GM21447 (cell line): ENCODE data around the gene SAMD4A.

Source experiments
- ATAC-seq: cut with Tn5 transposase; IDR thresholded peaks from one replicate; pipeline ENCODE4 v1.9.1; 2021; ENCODE audit not compliant: unreplicated experiment

The SAMD4A gene

DNA sequence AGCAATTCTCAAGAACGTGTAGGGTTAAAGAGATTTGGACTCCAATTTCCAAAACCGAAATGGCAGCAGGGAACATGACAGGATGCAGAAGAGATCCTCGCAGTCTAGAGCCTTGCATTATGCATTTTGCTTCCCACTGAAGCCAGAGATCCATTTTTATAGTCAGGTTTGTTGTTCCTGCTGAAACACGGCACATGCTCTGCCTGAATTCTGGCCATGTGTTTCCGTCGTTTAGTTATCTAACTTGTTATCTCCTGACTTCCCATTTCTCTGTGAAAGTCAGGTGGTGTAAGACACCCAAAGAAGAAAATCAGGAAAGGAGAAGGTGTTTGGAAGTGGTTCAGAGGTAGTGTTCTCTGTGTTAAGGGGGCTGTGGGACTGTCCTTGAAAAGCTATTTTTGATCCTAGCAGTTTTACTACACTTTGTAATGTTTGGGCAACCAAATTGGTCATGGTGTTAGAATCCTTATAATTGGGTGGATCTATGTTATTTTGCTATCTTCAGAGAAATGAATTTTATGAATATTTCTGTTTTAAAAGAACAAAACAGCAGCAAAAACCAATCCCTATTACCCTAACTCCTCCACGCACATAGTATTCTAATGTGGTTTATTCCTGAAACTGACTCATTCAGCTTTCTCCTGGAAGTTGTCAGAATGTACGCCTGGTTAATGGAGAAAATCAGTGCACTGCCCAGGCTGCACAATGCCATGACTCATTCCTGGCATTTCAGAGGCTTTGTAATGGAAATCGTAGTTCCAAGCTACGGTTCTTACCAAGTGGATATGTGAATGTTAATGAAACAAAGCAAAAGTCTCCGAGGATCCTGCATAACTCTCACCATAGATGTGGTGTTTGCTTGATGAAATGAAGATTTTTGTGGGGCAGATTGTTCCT, 110.1 kb downstream of the SAMD4A start:
- ATAC-seq: no peak

DNA sequence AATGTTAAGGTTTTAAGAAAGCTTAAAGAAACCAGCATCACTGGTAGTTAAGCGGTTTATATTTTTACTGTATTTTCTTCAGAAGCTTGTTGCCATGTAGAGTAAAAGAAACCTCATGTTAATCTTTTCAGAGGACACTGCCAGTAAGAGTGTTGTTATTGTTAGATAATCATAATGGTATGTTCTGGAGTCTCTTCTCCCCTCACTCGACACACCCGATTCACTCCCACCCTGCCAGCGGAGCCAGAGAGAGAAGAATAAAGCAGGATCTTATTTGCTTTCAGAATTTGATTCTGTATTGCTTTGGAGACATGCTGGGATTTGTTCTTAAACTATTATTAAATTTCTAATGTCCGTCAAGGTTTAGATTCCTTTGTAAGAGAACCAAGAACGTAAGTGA, 113.7 kb downstream of the SAMD4A start:
- ATAC-seq: no peak

DNA sequence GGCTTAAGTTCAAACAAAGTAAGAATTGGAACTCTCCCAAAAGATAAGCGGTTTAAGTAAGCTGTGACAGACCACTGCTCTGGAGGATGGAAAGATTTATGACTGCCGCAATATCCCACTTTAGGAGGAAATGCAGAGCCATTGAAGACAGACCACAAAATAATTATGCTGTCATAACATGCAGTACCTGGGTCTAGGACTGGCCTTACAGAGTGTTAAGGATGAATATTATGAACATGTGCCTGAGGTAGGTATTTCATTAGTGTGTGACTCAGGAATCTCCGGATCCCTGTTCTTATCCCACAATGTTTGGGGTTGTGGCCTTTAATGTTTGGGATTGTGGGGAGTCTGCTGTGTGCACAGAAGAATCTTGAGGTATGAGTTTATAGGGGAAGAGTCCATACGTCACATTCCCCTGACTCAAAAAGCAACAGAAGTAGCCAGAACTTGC, 114.9 kb downstream of the SAMD4A start:
- ATAC-seq: no peak

DNA sequence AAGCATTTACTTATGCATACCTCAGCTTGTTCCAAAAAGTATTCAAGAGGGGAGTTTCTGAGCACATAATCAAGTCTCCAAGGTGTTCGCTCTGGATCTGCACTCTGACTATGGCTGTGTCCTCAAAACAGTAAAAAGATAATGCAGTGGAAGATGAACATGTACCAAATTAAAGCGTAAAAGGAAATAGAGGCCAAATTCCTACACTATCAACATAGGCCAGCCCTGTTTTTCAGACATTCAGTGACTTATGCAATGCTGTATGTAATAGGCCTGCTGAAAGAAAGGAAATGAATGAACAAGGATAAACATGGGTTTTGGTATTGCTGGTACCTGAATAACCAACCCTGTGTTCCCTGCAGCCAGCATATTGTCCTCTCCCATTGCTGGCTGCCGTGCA, 115.7 kb downstream of the SAMD4A start:
- no peak for ATAC-seq

DNA sequence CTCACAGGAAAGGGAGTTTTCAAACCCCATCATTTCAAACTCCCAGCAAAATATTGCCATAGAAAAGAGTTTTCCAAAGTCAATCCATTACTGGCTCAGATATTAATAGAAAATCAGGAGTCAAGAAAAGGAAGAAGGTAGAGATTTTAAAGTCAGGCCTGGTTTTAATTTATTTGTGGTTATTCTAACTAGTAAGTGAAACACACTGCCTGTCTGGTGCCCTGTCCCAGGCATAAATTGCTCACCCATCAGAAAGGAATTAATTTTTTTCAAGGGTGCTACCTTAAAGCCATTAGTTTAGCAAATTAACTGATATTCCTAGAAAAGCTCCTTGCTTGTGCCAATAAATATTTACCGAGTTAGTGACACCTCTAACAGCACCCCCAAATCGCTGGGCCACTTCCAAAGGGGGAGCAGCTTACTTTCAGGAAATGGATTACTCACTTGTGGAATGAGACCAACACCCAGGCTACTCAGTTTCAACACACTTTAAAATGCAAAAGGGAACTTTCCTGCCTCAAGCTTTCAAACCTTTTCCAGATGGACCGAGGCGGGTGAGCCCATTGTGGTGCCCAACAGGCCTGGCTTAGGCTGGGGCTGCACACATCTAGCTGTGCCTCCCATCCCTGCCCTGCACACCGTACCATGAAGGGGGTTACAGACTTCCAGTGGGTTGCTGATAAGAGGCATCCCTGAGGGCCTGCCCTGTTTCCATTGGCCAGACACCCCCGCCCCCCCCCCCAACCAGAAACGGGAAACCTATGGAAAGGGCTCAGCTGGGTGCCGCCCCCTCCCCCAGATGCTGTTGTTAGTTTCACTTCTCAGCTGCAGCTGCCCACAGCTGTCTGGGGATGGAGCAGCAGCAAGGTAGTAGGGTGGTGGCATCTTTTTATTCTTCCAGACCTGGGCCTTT, 117.2 kb downstream of the SAMD4A start:
- no peak for ATAC-seq

DNA sequence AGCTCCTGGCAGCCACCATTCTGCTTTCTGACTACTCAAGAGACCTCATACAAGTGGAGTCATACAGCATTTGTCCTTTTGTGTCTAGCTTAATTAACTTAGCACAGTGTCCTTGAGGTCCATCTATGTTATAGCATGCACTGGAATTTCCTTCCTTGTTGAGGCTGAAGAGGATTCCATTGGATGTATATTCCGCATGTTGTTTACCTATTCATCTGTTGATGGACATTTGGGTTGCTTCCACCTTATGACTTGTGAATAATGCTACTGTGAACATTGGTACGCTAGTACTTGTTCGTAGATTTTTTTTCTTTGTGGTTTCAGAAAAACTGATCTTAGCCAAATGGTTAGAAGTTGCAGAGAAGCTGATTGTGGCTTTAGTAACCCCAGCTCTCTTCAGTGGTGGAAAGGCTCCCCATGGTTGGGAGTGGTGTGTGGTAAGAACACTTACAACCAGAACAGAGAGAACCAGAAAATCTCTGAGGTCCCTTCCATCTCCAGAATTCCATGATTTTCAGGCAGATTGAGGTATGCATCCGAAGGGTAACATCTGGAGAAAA, 118.4 kb downstream of the SAMD4A start:
- ATAC-seq: no peak

DNA sequence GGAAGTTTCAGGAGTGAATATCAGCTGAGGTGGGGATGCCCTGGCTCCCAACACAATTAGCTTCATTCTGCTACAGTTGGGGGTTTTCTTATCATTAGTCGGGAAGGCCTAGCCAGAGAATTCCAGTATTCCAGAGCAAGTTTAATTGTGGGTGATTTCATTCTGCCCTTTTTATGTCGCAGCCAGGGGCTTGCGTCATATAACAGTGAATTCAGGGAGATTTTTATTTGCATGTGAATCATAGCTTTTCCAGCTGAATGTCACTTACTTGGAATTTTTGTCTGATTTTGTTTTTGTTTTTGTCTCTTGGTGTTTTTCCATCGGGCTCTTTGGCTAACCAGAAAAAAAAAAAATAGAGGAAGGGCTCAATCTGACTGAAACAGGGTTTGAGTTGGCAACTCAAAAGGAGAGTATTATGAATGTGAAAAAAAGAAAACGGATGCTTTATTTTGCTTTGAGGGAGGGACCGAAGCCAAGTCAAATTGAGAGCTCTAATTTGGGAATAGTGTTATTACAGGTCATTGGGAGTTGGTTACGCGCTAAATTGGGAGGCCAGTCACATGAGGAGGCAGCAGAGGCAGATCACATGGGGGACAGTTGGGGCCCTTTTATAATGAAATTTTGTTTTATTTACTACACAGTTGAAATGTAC, 119.4 kb downstream of the SAMD4A start:
- no peak for ATAC-seq

DNA sequence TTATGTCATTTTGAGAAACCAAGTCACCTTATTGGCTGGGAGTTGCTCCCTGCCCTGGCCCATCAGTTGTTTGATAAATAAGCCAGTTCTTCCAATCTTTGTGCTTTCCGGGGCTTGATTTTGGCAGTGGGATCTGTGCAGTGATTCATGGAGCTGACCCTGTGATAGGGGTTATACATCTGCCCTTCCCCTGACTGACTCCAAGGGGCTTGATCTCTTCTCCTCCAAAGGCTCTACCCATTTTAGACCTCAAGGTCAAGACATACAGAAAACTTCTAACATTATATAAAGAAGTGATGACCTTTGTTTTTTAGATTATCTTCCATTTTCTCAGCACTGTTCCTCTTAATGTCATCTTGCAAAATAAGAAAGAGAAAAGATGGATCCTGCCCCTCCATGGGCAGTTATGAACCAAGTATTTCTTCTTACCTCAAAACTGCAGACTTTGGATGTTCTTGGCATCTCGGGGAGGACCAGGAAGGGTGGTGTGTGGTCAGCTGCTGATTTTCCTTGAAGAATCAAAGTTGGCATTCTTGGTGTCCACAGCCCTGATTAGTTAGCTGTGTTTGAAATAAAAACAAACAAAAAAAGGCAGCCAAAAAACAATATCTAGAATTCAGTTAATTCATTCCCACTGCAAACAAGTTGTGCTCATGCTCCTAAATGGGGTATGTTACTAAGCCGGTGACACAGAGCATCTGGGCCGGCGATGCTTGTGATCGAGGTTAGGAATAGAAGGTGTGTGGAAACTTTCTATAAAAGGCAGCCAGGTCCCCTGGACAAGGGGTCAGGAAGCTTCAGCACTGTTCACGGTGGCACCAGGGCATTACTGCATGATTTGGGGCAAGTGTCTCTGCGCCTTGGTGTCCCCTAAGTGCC, 120.2 kb downstream of the SAMD4A start:
- ATAC-seq: no peak

DNA sequence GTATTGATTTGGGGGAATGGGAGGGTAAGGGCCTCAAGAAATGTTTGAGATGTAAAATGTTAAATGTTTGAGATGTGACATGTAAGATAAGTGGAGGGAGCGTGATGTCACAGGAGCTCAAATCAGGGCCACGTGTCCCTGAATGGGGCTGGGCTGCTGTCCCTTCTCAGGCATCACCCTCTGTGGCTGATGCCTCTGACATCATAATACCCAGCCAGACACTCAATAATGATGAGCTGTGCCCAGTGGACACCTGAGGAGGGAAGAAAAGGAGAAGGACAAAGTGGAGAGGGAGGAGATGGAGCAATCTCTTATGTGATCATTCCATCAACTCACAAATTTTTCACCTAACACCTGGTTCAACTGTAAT, 120.8 kb downstream of the SAMD4A start:
- no peak for ATAC-seq

DNA sequence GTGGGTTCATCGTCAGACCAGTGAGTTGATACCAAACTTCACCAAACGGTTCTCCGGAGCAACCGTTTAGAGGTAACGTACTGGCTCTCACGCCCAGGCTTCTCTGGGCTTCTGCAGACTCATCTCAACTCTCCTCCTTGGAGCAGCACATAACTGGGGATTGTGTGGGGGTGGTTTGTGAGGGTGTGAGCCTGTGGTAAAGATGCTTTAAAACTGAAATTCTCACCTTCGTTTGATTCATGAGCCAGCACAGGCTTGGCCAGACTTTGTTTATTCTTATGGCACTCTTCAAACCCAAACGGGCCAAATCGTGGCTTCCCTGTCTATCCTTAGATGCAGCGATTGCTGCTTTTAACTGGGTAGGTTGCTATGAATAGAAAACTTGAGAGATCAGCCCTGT, 121.3 kb downstream of the SAMD4A start:
- ATAC-seq: no peak

DNA sequence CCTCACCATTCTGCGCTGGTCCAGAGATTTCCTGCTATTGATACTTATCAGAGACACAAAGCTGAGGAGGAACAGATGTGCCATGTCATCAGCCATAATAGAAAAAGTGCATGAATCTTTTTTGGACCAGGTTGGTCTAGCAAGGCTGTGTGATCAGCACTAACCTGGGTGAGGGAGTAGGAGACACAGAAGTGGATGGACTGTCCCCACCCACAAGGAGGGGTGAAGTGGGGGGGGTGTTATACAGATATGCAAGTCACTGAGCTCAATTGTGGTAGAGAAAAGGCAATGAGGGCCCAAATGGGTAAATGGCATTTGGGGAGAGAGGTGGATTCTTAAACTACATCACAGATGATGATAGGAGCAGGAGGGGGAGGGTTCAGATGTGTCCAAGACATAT, 123.0 kb downstream of the SAMD4A start:
- ATAC-seq: no peak

DNA sequence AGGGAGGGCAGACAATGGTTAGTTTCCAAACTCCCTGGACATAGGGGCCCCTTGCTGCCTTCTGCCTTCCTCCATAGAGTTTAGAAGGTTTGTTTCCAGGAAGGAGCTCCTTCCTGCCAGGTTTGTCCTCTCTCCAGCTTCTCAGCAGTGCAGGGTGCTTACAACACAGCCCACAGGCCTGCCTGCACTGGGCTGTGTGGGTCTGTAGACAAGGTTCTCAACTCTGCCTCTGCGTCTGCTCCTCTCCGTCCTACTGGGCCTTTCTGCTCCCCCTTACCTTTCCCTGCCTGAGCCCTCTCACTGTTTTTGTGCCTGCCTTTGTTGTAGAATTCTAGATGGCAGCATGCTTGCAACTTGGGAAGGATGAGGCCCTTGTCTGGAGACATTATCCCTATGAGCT, 124.0 kb downstream of the SAMD4A start:
- no peak for ATAC-seq

DNA sequence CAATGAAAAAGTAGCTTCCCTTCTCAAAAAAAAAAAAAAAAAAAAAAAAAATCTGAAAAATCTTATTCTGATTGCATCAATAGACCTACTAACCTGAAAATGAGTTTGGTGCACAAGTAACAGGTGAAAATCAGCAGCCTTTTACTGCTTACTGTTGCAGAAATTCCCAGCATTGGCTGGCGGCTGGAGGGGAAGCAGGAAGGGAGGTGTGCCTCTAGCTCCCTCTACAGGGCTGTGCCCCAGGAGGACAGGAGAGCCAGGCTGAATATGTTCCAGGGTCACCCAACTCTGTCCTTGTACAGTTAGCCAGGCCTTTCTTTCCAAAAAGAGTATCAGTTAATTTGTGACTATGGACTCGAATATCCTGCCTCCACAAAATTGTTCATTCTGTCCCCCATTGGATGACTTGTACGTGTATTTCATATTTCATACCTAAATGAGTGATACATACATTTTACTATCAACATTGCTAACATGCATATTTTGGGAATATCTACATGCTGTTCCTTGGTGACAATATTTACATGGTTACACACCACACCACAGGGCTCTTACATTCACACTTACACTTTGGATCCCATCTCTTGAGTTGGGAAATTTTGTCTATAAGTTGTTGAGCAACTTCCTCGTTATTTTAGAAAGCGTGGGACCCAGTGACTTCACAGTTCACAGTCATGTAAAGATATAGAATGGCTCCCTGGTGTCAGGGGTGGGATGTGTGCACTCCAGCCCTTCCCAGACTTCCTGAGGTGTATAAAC, 124.8 kb downstream of the SAMD4A start:
- ATAC-seq: no peak

DNA sequence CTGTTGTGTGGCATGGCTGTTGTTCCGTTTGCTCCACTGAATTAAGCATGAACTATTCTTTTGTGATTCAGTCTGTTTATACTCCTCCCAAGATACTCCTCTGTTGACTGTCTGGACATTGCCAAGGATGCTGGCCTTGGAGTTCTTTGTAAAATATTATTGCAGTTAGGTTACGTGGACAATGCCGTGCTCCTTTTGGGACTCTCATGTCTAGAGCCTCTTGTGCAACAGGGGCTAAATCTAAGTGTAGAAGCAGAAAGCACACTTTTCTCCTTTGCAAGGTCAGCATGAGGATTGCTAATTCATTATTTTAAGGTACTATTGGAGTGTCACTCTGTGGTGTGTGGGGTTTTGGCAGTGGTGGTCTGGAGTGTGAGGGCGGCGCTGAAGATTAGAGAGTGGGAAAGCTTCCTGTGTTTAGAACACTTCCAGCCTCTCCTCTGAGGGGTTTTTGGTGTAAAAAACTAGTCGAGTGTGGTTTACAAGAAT, 125.4 kb downstream of the SAMD4A start:
- no peak for ATAC-seq

DNA sequence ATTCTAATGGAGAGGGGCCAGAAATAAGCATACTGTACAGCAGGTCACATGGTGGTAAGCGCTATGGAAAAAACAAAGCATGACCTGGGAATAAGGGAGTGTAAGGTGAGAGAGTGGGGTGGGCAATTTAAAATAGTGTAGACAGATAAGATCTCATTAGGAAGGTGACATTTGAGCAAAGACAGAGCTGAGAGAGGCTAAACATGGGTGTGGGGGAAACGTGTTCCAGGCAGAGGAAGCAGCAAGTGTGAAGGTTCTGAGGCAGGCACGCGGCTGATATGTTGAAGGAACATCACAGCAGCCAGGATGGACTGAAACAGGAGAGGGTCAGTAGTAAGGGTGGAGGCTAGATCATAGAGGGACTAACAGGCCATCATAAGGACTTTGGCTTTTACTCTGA, 126.8 kb downstream of the SAMD4A start:
- ATAC-seq: no peak

DNA sequence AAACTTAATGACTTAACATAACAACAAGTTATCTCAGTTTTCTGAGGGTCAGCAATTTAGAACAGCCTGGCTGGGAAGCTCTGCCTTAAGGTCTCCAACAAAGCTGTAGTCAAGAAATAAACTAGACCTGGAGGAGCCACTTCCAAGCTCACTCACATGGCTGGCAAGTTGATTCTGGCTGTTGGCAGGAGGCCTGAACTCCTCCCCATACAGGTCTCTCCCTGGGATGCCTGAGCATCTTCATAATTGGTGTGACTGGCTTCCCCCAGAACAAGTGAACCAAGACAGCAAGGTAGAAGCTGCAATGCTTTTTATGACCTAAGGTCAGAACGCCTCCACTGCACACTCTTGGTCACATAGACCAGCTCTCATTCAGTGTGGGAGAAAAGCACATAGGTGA, 128.3 kb downstream of the SAMD4A start:
- no peak for ATAC-seq

DNA sequence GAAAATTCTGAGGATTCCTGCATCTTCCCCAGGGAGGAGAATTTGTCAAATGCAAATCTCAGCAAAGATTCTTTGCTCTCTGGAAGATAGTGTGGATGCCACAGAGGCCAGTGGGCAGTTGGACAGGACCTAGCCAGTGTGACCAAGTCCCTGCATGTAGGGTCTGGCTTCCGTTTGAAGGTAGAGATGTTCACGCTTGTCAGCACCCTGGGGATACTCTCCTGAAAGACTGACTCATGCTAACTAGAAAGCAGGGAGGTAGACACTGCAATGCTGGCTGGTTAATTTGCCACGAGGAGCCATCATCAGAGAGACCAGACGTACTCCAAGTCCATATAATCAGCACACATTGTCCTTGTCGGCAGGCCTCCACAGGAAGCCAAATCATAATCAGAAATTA, 130.1 kb downstream of the SAMD4A start:
- ATAC-seq: no peak

DNA sequence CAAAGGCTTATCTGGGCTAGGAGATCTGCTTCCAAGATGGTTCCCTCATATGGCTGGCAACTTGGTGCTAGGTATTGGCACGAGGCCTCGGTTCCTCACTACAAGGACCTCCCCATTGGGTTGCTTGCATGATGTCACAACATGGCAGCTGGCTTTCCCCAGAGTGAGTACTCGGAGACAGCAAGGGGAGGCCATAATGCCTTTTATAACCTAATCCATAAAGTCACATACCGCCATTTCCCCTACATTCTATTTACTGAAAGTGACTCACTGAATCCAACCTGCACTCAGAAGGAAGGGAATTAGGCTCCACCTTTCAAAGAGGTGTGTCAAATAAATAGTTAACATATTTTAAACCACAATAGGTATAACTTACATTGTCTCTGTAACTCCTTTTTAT, 130.9 kb downstream of the SAMD4A start:
- no peak for ATAC-seq

DNA sequence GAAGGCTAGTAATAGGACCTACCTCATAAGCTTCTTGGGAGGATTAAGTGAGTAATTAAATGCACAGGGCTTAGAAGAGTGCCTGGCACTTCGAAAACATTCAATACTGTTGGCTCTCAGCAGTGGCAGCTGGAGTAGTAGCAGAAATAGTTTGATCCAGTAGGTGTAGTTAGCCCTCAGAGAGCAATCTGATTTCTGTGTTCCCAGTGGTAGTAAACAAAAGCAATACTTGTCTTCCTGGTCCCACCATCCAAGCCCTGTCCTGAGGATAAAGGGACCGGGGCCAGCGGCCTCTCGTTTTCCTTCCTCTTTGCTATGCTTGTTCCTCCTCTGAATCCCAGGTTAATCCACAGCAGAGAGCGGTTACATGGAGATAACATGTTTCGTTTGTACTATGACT, 131.6 kb downstream of the SAMD4A start:
- ATAC-seq: no peak
